LNCaP clone FGC (cell line): ENCODE results near the gene CORIN.
"Not testable (repeated sequence)": the region's sequence is repeated elsewhere in the genome, so short reads cannot be mapped to it uniquely, and the experiment has no call there.

Source experiments
- DNase-seq: peaks from one replicate; pipeline ENCODE4 v3.0.0-alpha.2; 2011; ENCODE audit warnings: low read depth
- H3K4me3 ChIP-seq: 2 replicates; pipeline ENCODE4 v1.5.1; 2011; ENCODE audit warnings: mild to moderate bottlenecking, low read depth, low read length, control low read depth
- CTCF ChIP-seq: IDR thresholded peaks from 2 replicates; pipeline ENCODE4 v1.5.1; 2012; ENCODE audit warnings: mild to moderate bottlenecking; ENCODE audit not compliant: control insufficient read depth, insufficient read depth; ENCODE audit errors: extremely low read depth

CORIN gene

GRCh38 chr4:47713129-47713834 is 124.6 kb downstream of the CORIN start:
- no peak overlapping the region for H3K4me3 ChIP-seq
- TF ChIP-seq CTCF: no peak
- no peak for DNase-seq

GRCh38 chr4:47711646-47712045 is 126.2 kb downstream of the CORIN start:
- DNase-seq: no peak
- no peak for TF ChIP-seq CTCF
- H3K4me3 ChIP-seq: no peak overlapping the region

- no peak for TF ChIP-seq CTCF
- no peak overlapping the region for H3K4me3 ChIP-seq
- DNase-seq: no peak
Observed at GRCh38 chr4:47711183-47711582, 126.7 kb downstream of the CORIN start.

- not testable (repeated sequence) for H3K4me3 ChIP-seq, DNase-seq
Observed at GRCh38 chr4:47706352-47706751, 131.5 kb downstream of the CORIN start.

GRCh38 chr4:47705326-47705981 is 132.4 kb downstream of the CORIN start:
- H3K4me3 ChIP-seq: no peak overlapping the region
- no peak for DNase-seq
- peak; percentile 54 for TF ChIP-seq CTCF

GRCh38 chr4:47704693-47705325 is 133.1 kb downstream of the CORIN start:
- peak; percentile 97 for TF ChIP-seq CTCF
- no peak for DNase-seq
- H3K4me3 ChIP-seq: no peak overlapping the region

GRCh38 chr4:47703956-47704355 is 133.9 kb downstream of the CORIN start:
- DNase-seq: no peak
- H3K4me3 ChIP-seq: no peak overlapping the region
- TF ChIP-seq CTCF: no peak
